Measurements from ENCODE around the gene ZFYVE26.

DNA sequence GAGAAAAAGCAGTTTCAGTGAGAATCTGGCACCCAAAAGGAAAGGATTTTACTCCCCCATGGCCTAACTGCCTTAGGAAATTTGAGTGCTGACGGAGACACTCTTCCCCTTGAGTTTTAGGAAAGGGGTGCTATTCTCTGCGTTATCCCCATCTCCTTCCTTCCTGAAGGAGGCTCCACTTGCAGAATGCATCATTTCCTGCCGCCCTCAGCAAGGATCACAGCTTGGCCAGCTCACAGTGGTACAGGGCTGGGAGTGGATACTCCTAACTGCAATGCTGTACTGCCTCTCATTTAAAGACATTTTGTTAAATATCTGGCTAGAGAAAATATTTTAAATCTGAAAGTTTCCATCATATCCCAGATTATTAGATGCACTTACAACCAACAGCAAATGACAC, 81.7 kb downstream of the ZFYVE26 start:
- no peak for TF ChIP-seq POLR2A (IDR thresholded peaks at IDR 0.05)
- TF ChIP-seq, protein P1, sequence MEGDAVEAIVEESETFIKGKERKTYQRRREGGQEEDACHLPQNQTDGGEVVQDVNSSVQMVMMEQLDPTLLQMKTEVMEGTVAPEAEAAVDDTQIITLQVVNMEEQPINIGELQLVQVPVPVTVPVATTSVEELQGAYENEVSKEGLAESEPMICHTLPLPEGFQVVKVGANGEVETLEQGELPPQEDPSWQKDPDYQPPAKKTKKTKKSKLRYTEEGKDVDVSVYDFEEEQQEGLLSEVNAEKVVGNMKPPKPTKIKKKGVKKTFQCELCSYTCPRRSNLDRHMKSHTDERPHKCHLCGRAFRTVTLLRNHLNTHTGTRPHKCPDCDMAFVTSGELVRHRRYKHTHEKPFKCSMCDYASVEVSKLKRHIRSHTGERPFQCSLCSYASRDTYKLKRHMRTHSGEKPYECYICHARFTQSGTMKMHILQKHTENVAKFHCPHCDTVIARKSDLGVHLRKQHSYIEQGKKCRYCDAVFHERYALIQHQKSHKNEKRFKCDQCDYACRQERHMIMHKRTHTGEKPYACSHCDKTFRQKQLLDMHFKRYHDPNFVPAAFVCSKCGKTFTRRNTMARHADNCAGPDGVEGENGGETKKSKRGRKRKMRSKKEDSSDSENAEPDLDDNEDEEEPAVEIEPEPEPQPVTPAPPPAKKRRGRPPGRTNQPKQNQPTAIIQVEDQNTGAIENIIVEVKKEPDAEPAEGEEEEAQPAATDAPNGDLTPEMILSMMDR (IDR thresholded peaks at IDR 0.05) = no peak

Data from body of pancreas (tissue), 4 donors.